PC-9 (cell line): ENCODE results near the gene MTCH2.

Source experiments
- EZH2 ChIP-seq: fragments of 200-600 bp; sonication (generic); IDR thresholded peaks from 2 replicates; pipeline ENCODE4 v1.8.0; 2017; ENCODE audit warnings: antibody characterized with exemption, low read depth
- TF ChIP-seq, protein P1 (sequence below): fragments of 200-600 bp; sonication (generic); conservative IDR thresholded peaks from 2 replicates; pipeline ENCODE4 v1.6.1; 2017; ENCODE audit warnings: mixed run types, antibody characterized with exemption, mild to moderate bottlenecking, moderate library complexity

GRCh38 chr11:47573321-47573720, 69.0 kb downstream of the MTCH2 start:
- TF ChIP-seq, protein P1, sequence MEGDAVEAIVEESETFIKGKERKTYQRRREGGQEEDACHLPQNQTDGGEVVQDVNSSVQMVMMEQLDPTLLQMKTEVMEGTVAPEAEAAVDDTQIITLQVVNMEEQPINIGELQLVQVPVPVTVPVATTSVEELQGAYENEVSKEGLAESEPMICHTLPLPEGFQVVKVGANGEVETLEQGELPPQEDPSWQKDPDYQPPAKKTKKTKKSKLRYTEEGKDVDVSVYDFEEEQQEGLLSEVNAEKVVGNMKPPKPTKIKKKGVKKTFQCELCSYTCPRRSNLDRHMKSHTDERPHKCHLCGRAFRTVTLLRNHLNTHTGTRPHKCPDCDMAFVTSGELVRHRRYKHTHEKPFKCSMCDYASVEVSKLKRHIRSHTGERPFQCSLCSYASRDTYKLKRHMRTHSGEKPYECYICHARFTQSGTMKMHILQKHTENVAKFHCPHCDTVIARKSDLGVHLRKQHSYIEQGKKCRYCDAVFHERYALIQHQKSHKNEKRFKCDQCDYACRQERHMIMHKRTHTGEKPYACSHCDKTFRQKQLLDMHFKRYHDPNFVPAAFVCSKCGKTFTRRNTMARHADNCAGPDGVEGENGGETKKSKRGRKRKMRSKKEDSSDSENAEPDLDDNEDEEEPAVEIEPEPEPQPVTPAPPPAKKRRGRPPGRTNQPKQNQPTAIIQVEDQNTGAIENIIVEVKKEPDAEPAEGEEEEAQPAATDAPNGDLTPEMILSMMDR: no peak
- TF ChIP-seq EZH2: no peak
